HEK293 (cell line): ENCODE results near the gene SARS2.

Experiments
- CTCF ChIA-PET: fragments of 350-600 bp; formaldehyde crosslinking; extraction: SDS; loops from one replicate; lab custom pipeline; 2021; ENCODE audit warnings: antibody characterized with exemption; lab: Yijun Ruan, JAX
- POLR2A ChIA-PET: fragments of 300-600 bp; formaldehyde crosslinking; extraction: SDS; loops from one replicate; lab custom pipeline; 2020; ENCODE audit warnings: antibody characterized with exemption, inconsistent platforms; lab: Yijun Ruan, JAX
- H3K27ac ChIP-seq: fragments of 200-500 bp; sonication (Bioruptor generic); 2 replicates; pipeline ENCODE4 v1.5.1; 2014; ENCODE audit warnings: low read depth, low read length, control low read depth, inconsistent platforms; ENCODE audit errors: extremely low read depth
- H3K36me3 ChIP-seq, 2 experiments: fragments of 200-500 bp in 1 of 2; sonication (Bioruptor generic) in 1 of 2; 1 replicate in 1 of 2; 2 replicates in 1 of 2; pipeline ENCODE4 v1.5.1; 2014 to 2017; ENCODE audit warnings: inconsistent platforms in 2 of 2, low read length in 2 of 2; ENCODE audit not compliant: control insufficient read depth in 2 of 2, insufficient read depth in 1 of 2
- H3K4me1 ChIP-seq: fragments of 200-500 bp; sonication (Bioruptor generic); 2 replicates; pipeline ENCODE4 v1.5.1; 2014; ENCODE audit warnings: mild to moderate bottlenecking, low read length, inconsistent platforms; ENCODE audit not compliant: control insufficient read depth, insufficient read depth
- H3K4me3 ChIP-seq: 2 replicates; pipeline ENCODE4 v1.5.1; 2011; ENCODE audit warnings: low read depth, mild to moderate bottlenecking, control low read depth, low read length, moderate library complexity
- H3K9me3 ChIP-seq: fragments of 200-500 bp; sonication (Bioruptor generic); 2 replicates; pipeline ENCODE4 v1.5.1; 2014; ENCODE audit warnings: low read depth, low read length, inconsistent platforms; ENCODE audit not compliant: control insufficient read depth, insufficient read depth
- GLI4 ChIP-seq: fragments of 450-650 bp; formaldehyde crosslinking; IDR thresholded peaks from 2 replicates; pipeline ENCODE4 v1.5.1; 2016; ENCODE audit warnings: missing biosample characterization, missing genetic modification characterization
- HOXD13 ChIP-seq: sonication (generic); formaldehyde crosslinking; IDR thresholded peaks from 2 replicates; pipeline ENCODE4 v1.8.0; 2022; ENCODE audit warnings: missing genetic modification reagents, borderline replicate concordance
- MEIS1 ChIP-seq: sonication (generic); formaldehyde crosslinking; IDR thresholded peaks from 2 replicates; pipeline ENCODE4 v1.8.1; 2022; ENCODE audit warnings: missing genetic modification reagents, mild to moderate bottlenecking, borderline replicate concordance
- PRDM2 ChIP-seq: fragments of 450-650 bp; formaldehyde crosslinking; IDR thresholded peaks from 2 replicates; pipeline ENCODE4 v1.5.1; 2016; ENCODE audit warnings: missing biosample characterization, missing genetic modification characterization, borderline replicate concordance
- SCRT2 ChIP-seq: fragments of 450-650 bp; formaldehyde crosslinking; IDR thresholded peaks from 2 replicates; pipeline ENCODE4 v1.5.1; 2016; ENCODE audit warnings: missing biosample characterization, missing genetic modification characterization
- ZBTB17 ChIP-seq: fragments of 450-650 bp; formaldehyde crosslinking; IDR thresholded peaks from 2 replicates; pipeline ENCODE4 v1.5.1; 2016; ENCODE audit warnings: missing biosample characterization, missing genetic modification characterization
- ZNF311 ChIP-seq: fragments of 450-650 bp; formaldehyde crosslinking; IDR thresholded peaks from 2 replicates; pipeline ENCODE4 v1.5.1; 2017; ENCODE audit warnings: missing biosample characterization, missing genetic modification characterization, borderline replicate concordance
- ZNF391 ChIP-seq: fragments of 450-650 bp; formaldehyde crosslinking; IDR thresholded peaks from 2 replicates; pipeline ENCODE4 v1.5.1; 2016; ENCODE audit warnings: low read depth, missing biosample characterization, missing genetic modification characterization, borderline replicate concordance
- ZNF670 ChIP-seq: fragments of 450-650 bp; formaldehyde crosslinking; IDR thresholded peaks from 2 replicates; pipeline ENCODE4 v1.5.1; 2016; ENCODE audit warnings: missing biosample characterization, missing genetic modification characterization, low read depth
- ZNF701 ChIP-seq: fragments of 450-650 bp; formaldehyde crosslinking; IDR thresholded peaks from 2 replicates; pipeline ENCODE4 v1.5.1; 2016; ENCODE audit warnings: missing biosample characterization, missing genetic modification characterization
- ZNF837 ChIP-seq: fragments of 450-650 bp; formaldehyde crosslinking; IDR thresholded peaks from 2 replicates; pipeline ENCODE4 v1.5.1; 2016; ENCODE audit warnings: missing biosample characterization, missing genetic modification characterization
- ZSCAN23 ChIP-seq: fragments of 450-650 bp; formaldehyde crosslinking; IDR thresholded peaks from 2 replicates; pipeline ENCODE4 v1.5.1; 2016; ENCODE audit warnings: missing biosample characterization, missing genetic modification characterization
- TF ChIP-seq, protein P1 (sequence below): fragments of 450-650 bp; formaldehyde crosslinking; IDR thresholded peaks from 2 replicates; pipeline ENCODE4 v1.5.1; 2016; ENCODE audit warnings: missing biosample characterization, missing genetic modification characterization

SARS2 gene

GRCh38 chr19:38891771-38892170 is 38.8 kb downstream of the SARS2 start (continued):
- TF ChIP-seq ZNF311 (tag by site-specific recombination) (no peak), SCRT2 (tag by site-specific recombination) (no peak), ZNF837 (tag by site-specific recombination) (no peak), GLI4 (no peak), ZNF670 (tag by site-specific recombination) (no peak), ZBTB17 (tag by site-specific recombination) (no peak), HOXD13 (CRISPR knock-in tag) (no peak)
- TF ChIP-seq, protein P1, sequence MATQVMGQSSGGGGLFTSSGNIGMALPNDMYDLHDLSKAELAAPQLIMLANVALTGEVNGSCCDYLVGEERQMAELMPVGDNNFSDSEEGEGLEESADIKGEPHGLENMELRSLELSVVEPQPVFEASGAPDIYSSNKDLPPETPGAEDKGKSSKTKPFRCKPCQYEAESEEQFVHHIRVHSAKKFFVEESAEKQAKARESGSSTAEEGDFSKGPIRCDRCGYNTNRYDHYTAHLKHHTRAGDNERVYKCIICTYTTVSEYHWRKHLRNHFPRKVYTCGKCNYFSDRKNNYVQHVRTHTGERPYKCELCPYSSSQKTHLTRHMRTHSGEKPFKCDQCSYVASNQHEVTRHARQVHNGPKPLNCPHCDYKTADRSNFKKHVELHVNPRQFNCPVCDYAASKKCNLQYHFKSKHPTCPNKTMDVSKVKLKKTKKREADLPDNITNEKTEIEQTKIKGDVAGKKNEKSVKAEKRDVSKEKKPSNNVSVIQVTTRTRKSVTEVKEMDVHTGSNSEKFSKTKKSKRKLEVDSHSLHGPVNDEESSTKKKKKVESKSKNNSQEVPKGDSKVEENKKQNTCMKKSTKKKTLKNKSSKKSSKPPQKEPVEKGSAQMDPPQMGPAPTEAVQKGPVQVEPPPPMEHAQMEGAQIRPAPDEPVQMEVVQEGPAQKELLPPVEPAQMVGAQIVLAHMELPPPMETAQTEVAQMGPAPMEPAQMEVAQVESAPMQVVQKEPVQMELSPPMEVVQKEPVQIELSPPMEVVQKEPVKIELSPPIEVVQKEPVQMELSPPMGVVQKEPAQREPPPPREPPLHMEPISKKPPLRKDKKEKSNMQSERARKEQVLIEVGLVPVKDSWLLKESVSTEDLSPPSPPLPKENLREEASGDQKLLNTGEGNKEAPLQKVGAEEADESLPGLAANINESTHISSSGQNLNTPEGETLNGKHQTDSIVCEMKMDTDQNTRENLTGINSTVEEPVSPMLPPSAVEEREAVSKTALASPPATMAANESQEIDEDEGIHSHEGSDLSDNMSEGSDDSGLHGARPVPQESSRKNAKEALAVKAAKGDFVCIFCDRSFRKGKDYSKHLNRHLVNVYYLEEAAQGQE (tag by site-specific recombination) = no peak
- TF ChIP-seq, all 188 proteins: peak for 0

GRCh38 chr19:38890686-38891085 is 39.9 kb downstream of the SARS2 start:
- CTCF ChIA-PET = interaction anchor here (0.7 to 3.0 kb wide), 3 partner anchors 42 to 488 kb away, joined by 3 to 13 read pairs (median 4); partner anchors contain the start of gene FAM98C

More at GRCh38 chr19:38890686-38891085, 39.9 kb downstream of the SARS2 start:
- Histone ChIP-seq H3K27ac (no peak overlapping the region), H3K9me3 (no peaks in the 10 kb centered on the region), H3K36me3 (peaks cover 29 to 31% of the 10 kb centered on the region in 2 experiments), H3K4me3 (no peak overlapping the region), H3K4me1 (peaks cover 3% of the 10 kb centered on the region; the same call in 1 of the 2 replicates)
- POLR2A ChIA-PET = interaction anchor here (0.7 to 2.3 kb wide), 3 partner anchors 9 to 41 kb away, joined by 3 to 6 read pairs (median 4); partner anchors contain the start of genes NFKBIB and SIRT2
- no peak for TF ChIP-seq ZNF701
- no peak for TF ChIP-seq ZSCAN23 (tag by site-specific recombination)
- TF ChIP-seq ZNF391 (tag by site-specific recombination) = no peak
- TF ChIP-seq PRDM2 = no peak
- no peak for TF ChIP-seq MEIS1
